Activated T-cell treated with anti-CD3 and anti-CD28 coated beads for 48 hours (primary cell): ENCODE results near the gene DNAAF3.
"Not testable (repeated sequence)": the region's sequence is repeated elsewhere in the genome, so short reads cannot be mapped to it uniquely, and the experiment has no call there.

Experiments
- DNase-seq: peaks from one replicate; pipeline ENCODE4 v3.0.0-alpha.2; 2020; ENCODE audit warnings: low read depth

The DNAAF3 gene

GRCh38 chr19:55166530-55167268 is at the start of gene DNAAF3:
TSS of gene DNAAF3 (minus strand) at chr19:55166613. CDS start at chr19:55166413, 200 bp downstream.
- peak; percentile 81 for DNase-seq

- DNase-seq: no peak
Observed at GRCh38 chr19:55213547-55213946, 47.1 kb upstream of the DNAAF3 start.

- DNase-seq: peak; percentile 48
Observed at GRCh38 chr19:55212447-55212846, 46.0 kb upstream of the DNAAF3 start.

- DNase-seq: no peak
Observed at GRCh38 chr19:55209693-55210472, 43.5 kb upstream of the DNAAF3 start.

- no peak for DNase-seq
Observed at GRCh38 chr19:55208880-55209692, 42.7 kb upstream of the DNAAF3 start, which contains the start of gene PTPRH. TSS of gene PTPRH (minus strand) at chr19:55209501. CDS start at chr19:55209433, 68 bp downstream.

- peak; percentile 56 for DNase-seq
Observed at GRCh38 chr19:55206664-55207500, 40.5 kb upstream of the DNAAF3 start.

GRCh38 chr19:55202199-55202598 is 35.8 kb upstream of the DNAAF3 start:
- not testable (repeated sequence) for DNase-seq

- DNase-seq: no peak
Observed at GRCh38 chr19:55199620-55200204, 33.3 kb upstream of the DNAAF3 start.

GRCh38 chr19:55198651-55199050 is 32.2 kb upstream of the DNAAF3 start:
- DNase-seq: no peak

GRCh38 chr19:55197528-55197927 is 31.1 kb upstream of the DNAAF3 start:
- no peak for DNase-seq

- DNase-seq: no peak
Observed at GRCh38 chr19:55196803-55197202, 30.4 kb upstream of the DNAAF3 start.

GRCh38 chr19:55193481-55193880 is 27.1 kb upstream of the DNAAF3 start:
- no peak for DNase-seq

- no peak for DNase-seq
Observed at GRCh38 chr19:55189403-55189835, 23.0 kb upstream of the DNAAF3 start.

- DNase-seq: no peak
Observed at GRCh38 chr19:55188625-55189024, 22.2 kb upstream of the DNAAF3 start.

- DNase-seq: no peak
Observed at GRCh38 chr19:55186080-55186479, 19.7 kb upstream of the DNAAF3 start.

GRCh38 chr19:55181740-55182139 is 15.3 kb upstream of the DNAAF3 start:
- no peak for DNase-seq

- peak; percentile 58 for DNase-seq
Observed at GRCh38 chr19:55179606-55180484, 13.4 kb upstream of the DNAAF3 start, which contains the start of gene SYT5. TSS of gene SYT5 (minus strand) at chr19:55180289. CDS start at chr19:55179041, 1,248 bp downstream.

GRCh38 chr19:55178781-55179599 is 12.6 kb upstream of the DNAAF3 start:
- DNase-seq: peak; percentile 85

- DNase-seq: no peak
Observed at GRCh38 chr19:55176076-55176475, 9.7 kb upstream of the DNAAF3 start.
